GM13976 (cell line): ENCODE results near the gene ADGRD2.

Experiments used
- DNase-seq: peaks from one replicate; pipeline ENCODE4 v3.0.0; 2012; ENCODE audit warnings: low spot score
- in situ Hi-C: fragments of 300-500 bp; cut with MboI; formaldehyde crosslinking; loops from one replicate; pipeline ENCODE4 v1.12.0; 2022; ENCODE audit warnings: low sequenced_read_pairs, mixed read lengths, inconsistent platforms; ENCODE audit not compliant: unreplicated experiment
- TF ChIP-seq, protein P1 (sequence below): IDR thresholded peaks from 2 replicates; pipeline ENCODE4 v1.5.1; 2012; ENCODE audit warnings: borderline replicate concordance, mild to moderate bottlenecking; ENCODE audit not compliant: insufficient read depth; ENCODE audit errors: extremely low read depth, missing control alignments, control extremely low read depth

The ADGRD2 gene

DNA sequence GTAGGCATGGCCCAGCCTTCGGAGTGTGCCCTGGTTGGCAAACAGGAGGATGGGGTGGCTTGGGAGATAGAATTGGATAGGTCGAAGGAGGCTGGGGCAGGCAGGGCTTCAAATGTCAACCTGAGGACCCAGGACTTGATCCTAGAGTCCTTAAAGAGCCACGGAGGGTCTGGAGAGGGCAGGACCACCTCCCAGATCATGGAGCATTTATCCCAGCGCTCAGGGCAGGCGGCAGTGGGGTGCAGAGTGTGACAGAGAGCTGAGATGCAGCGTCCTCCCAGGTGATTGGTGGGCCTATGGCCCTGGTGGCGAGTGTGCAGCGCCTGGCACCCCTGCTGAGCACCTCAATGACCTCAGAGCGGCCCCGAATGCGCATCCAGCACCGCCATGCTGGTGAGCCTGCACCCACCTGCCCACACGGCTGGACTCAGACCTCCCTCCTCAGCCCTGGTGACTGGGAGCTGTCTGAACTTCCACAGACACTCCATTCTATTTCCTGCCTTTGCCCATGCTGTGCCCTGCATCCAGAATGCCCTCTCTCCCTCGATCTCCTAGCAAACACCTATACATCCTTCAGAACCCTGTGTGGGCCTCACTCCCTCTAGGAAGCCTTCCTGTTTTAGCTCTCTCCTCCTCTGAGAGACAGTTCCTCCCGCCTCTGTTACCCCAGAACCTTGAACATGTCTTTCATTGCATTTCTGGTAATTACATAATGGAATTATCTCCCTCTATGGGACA, 6.3 kb downstream of the ADGRD2 start:
- TF ChIP-seq, protein P1, sequence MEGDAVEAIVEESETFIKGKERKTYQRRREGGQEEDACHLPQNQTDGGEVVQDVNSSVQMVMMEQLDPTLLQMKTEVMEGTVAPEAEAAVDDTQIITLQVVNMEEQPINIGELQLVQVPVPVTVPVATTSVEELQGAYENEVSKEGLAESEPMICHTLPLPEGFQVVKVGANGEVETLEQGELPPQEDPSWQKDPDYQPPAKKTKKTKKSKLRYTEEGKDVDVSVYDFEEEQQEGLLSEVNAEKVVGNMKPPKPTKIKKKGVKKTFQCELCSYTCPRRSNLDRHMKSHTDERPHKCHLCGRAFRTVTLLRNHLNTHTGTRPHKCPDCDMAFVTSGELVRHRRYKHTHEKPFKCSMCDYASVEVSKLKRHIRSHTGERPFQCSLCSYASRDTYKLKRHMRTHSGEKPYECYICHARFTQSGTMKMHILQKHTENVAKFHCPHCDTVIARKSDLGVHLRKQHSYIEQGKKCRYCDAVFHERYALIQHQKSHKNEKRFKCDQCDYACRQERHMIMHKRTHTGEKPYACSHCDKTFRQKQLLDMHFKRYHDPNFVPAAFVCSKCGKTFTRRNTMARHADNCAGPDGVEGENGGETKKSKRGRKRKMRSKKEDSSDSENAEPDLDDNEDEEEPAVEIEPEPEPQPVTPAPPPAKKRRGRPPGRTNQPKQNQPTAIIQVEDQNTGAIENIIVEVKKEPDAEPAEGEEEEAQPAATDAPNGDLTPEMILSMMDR, result no peak
- DNase-seq, result no peak
- in situ Hi-C loops, result no loop called here

- DNase-seq, result no peak
- in situ Hi-C loops, result no loop called here
Observed at GRCh38 chr9:124457079-124457886, 7.0 kb downstream of the ADGRD2 start.

DNA sequence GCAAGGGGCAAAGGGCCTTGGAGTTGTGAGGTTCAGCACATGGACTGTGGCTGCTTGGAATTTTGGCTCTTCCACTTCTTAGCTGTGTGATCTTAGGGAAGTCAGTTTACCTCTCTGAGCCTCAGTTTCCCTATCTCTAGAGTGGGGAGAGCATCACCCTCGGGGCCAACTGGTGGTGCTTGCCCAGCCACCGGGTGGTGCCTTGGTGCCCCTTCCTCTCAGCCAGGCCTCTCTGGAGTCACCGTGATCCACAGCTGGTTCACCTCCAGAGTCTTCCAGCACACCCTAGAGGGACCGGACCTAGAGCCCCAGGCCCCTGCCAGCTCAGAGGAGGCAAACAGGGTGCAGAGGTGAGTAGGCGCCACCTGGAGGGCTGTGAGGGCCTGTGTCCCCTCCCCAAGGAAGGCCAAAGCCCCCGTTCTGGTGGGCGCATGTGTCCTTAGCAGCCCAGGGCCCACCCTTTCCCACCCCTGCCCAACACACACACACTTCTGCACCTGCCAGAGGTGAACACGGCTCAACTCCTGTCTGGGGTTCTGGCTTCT, 7.7 kb downstream of the ADGRD2 start:
- TF ChIP-seq, protein P1, result no peak
- DNase-seq, result no peak
- in situ Hi-C loops, result no loop called here

More at GRCh38 chr9:124457079-124457886, 7.0 kb downstream of the ADGRD2 start:
- TF ChIP-seq, protein P1, result no peak

- TF ChIP-seq, protein P1, result no peak
Observed at GRCh38 chr9:124458441-124458840, 8.2 kb downstream of the ADGRD2 start.

GRCh38 chr9:124462739-124463138, 12.5 kb downstream of the ADGRD2 start:
- TF ChIP-seq, protein P1, result no peak
- DNase-seq, result no peak
- in situ Hi-C loops, result no loop called here

More at GRCh38 chr9:124458441-124458840, 8.2 kb downstream of the ADGRD2 start:
- in situ Hi-C loops, result no loop called here
- DNase-seq, result no peak

DNA sequence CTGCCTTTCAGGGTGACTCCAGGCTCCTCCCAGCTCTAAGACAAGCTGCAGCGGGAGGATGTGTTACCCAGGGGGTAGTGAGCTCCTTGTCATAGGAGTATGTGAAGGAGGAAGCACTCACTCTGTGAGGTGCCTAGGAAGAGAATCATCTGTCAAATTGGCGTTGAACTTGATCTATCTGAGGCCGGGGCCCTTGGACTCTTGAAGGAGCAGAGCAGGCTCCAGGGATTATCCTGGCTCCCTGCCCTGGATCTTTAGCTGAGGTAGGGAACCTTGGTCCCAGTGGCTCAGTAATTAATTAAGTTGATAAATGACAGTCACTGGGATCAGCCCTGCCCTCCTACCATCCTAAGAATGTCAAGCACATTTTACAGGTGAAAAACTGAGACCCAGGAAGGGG, 15.5 kb downstream of the ADGRD2 start:
- TF ChIP-seq, protein P1, result no peak
- in situ Hi-C loops, result no loop called here
- no peak for DNase-seq
